Measurements from ENCODE around the gene LPP. TPM values are rescaled to one million over a fixed set of nuclear protein-coding genes. Genes with fewer than 3 reads are reported as not detected.

Gene LPP
- total and polyA plus RNA-seq, 2 of the 13 experiments (the other 11 are each of a cell fraction or from before 2014, with no cell fraction given), result 19.2 to 29.9 TPM

GRCh38 chr3:188617270-188617669, 463.3 kb downstream of the LPP start:
- no peak for ATAC-seq
- no peak for DNase-seq (ENCODE audit: low spot score)
- H3K27ac ChIP-seq (ENCODE audit: extremely low read length, insufficient read depth, low read length), result peak overlapping the region; percentile 62
- intact Hi-C loops (cut with micrococcal nuclease; ENCODE audit: unreplicated experiment) (loop anchor here (10.0 kb wide), 1 partner anchor 108 kb away; no protein-coding TSS in a partner anchor), in situ Hi-C loops (cut with HindIII; ENCODE audit: extremely low pct_ligation_motif_present, low pct_unique_long_range_greater_than_20kb) (no loop called here)
- H3K4me2 ChIP-seq (ENCODE audit: low read depth, low read length), result no peak overlapping the region
- WGBS (ENCODE audit: low lambda C conversion rate), result 92% methylated on average over 2 of the region's 2 CpGs
- H3K79me2 ChIP-seq (ENCODE audit: insufficient read depth, low read length), result no peaks in the 10 kb centered on the region
- H2AFZ ChIP-seq (ENCODE audit: low read length), result no peak overlapping the region
- no peaks in the 10 kb centered on the region for H4K20me1 ChIP-seq (ENCODE audit: insufficient read depth, low read length)
- no peak overlapping the region for H3K9ac ChIP-seq (ENCODE audit: insufficient read depth, low read depth, low read length)
- peaks cover 28% of the 10 kb centered on the region for H3K4me1 ChIP-seq (ENCODE audit: insufficient read depth, low read length)
- no peaks in the 10 kb centered on the region for H3K27me3 ChIP-seq (ENCODE audit: control insufficient read depth in 1 of 2, insufficient read depth in 2 of 2, low read length in 2 of 2)
- H3K36me3 ChIP-seq (replicated peaks in 1 of 2; ENCODE audit: control insufficient read depth in 1 of 2, insufficient read depth in 2 of 2, low read length in 2 of 2), result 0 out of 5 replicates have a peak, but pooled peaks cover 0 to 1% of the 10 kb centered on the region in 2 experiments
- H3K4me3 ChIP-seq (replicated peaks in 1 of 3; ENCODE audit: insufficient read depth in 1 of 3, low read depth in 2 of 3, low read length in 3 of 3), result no peak overlapping the region
- CTCF ChIA-PET (ENCODE audit: low intra/inter-chr PET ratio, low total read pairs), result no interaction called here
- no TSS peak for BruUV-seq (replicated peaks)
- POLR2A ChIA-PET, result no interaction called here
- H3K9me3 ChIP-seq (ENCODE audit: low read length), result no peaks in the 10 kb centered on the region
- no peak for FAIRE-seq
- TF ChIP-seq NFE2 (CRISPR knock-in tag; IDR thresholded peaks at IDR 0.05) (no peak), AHDC1 (CRISPR knock-in tag; IDR thresholded peaks at IDR 0.05; ENCODE audit: borderline replicate concordance) (no peak), AHR (CRISPR knock-in tag; IDR thresholded peaks at IDR 0.05) (no peak), RFX1 (IDR thresholded peaks at IDR 0.05) (no peak), NFIC (IDR thresholded peaks at IDR 0.05; ENCODE audit: low read length) (no peak), RBAK (CRISPR knock-in tag; IDR thresholded peaks at IDR 0.05) (no peak), SNAI1 (CRISPR knock-in tag; IDR thresholded peaks at IDR 0.05; ENCODE audit: borderline replicate concordance) (no peak), EP300 (IDR thresholded peaks at IDR 0.05; ENCODE audit: low read depth in 2 of 2, low read length in 2 of 2) (no peak), EP300 (CRISPR knock-in tag; IDR thresholded peaks at IDR 0.05; ENCODE audit: borderline replicate concordance) (no peak), MXD4 (CRISPR knock-in tag; IDR thresholded peaks at IDR 0.05) (no peak), RXRB (CRISPR knock-in tag; IDR thresholded peaks at IDR 0.05; ENCODE audit: borderline replicate concordance) (no peak), ZNF326 (CRISPR knock-in tag; IDR thresholded peaks at IDR 0.05; ENCODE audit: borderline replicate concordance) (no peak), ZNF451 (CRISPR knock-in tag; IDR thresholded peaks at IDR 0.05) (no peak), ZBTB14 (CRISPR knock-in tag; IDR thresholded peaks at IDR 0.05) (no peak), ATF7-NPFF (CRISPR knock-in tag; IDR thresholded peaks at IDR 0.05; ENCODE audit: low read depth) (no peak), RFX3 (CRISPR knock-in tag; IDR thresholded peaks at IDR 0.05) (no peak), NFE2L1 (CRISPR knock-in tag; IDR thresholded peaks at IDR 0.05; ENCODE audit: borderline replicate concordance) (no peak)
- TF ChIP-seq, protein P1, sequence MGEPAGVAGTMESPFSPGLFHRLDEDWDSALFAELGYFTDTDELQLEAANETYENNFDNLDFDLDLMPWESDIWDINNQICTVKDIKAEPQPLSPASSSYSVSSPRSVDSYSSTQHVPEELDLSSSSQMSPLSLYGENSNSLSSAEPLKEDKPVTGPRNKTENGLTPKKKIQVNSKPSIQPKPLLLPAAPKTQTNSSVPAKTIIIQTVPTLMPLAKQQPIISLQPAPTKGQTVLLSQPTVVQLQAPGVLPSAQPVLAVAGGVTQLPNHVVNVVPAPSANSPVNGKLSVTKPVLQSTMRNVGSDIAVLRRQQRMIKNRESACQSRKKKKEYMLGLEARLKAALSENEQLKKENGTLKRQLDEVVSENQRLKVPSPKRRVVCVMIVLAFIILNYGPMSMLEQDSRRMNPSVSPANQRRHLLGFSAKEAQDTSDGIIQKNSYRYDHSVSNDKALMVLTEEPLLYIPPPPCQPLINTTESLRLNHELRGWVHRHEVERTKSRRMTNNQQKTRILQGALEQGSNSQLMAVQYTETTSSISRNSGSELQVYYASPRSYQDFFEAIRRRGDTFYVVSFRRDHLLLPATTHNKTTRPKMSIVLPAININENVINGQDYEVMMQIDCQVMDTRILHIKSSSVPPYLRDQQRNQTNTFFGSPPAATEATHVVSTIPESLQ (CRISPR knock-in tag; conservative IDR thresholded peaks at IDR 0.05), result no peak
- TF ChIP-seq, protein P2, sequence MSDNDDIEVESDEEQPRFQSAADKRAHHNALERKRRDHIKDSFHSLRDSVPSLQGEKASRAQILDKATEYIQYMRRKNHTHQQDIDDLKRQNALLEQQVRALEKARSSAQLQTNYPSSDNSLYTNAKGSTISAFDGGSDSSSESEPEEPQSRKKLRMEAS (IDR thresholded peaks at IDR 0.05), result no peak
